H1 (cell line): ENCODE results near the gene ZFP1.

Experiments
- CEBPB ChIP-seq: IDR thresholded peaks from 2 replicates; pipeline ENCODE4 v1.6.1; 2012; ENCODE audit warnings: low read depth, low read length
- CREB1 ChIP-seq: IDR thresholded peaks from 2 replicates; pipeline ENCODE4 v1.6.1; 2012; ENCODE audit warnings: inconsistent platforms
- GABPA ChIP-seq: IDR thresholded peaks from 2 replicates; pipeline ENCODE4 v1.6.1; 2011; ENCODE audit warnings: mild to moderate bottlenecking, low read length, moderate library complexity, borderline replicate concordance; ENCODE audit not compliant: insufficient read depth
- GTF2F1 ChIP-seq: IDR thresholded peaks from 2 replicates; pipeline ENCODE4 v1.6.1; 2012; ENCODE audit warnings: low read depth, low read length, improper control_type of control experiment, borderline replicate concordance
- HDAC2 ChIP-seq, 2 experiments: fragments of 300-600 bp in 1 of 2; sonication (generic) in 1 of 2; IDR thresholded peaks; 2 replicates each; pipeline ENCODE4 v1.6.1; 2011 to 2012; ENCODE audit warnings: low read depth in 2 of 2, low read length in 2 of 2, mild to moderate bottlenecking in 2 of 2, moderate library complexity in 2 of 2, borderline replicate concordance in 1 of 2, inconsistent platforms in 1 of 2
- JUN ChIP-seq: IDR thresholded peaks from 2 replicates; pipeline ENCODE4 v1.6.1; 2011; ENCODE audit warnings: low read depth, mild to moderate bottlenecking, improper control_type of control experiment, low read length
- KDM5A ChIP-seq: fragments of 200-600 bp; IDR thresholded peaks from 2 replicates; pipeline ENCODE4 v1.7.1; 2012; ENCODE audit warnings: mild to moderate bottlenecking, low read length, inconsistent platforms, mixed read lengths
- PHF8 ChIP-seq: fragments of 200-600 bp; sonication (generic); conservative IDR thresholded peaks from 2 replicates; pipeline ENCODE4 v1.7.1; 2012; ENCODE audit warnings: low read depth, mild to moderate bottlenecking, inconsistent platforms, low read length, moderate library complexity
- POLR2A ChIP-seq, 2 experiments: IDR thresholded peaks; 1 replicate in 1 of 2; 2 replicates in 1 of 2; pipeline ENCODE4 v1.6.1; 2011; ENCODE audit warnings: low read depth in 2 of 2, low read length in 2 of 2, mild to moderate bottlenecking in 2 of 2; ENCODE audit errors: control extremely low read depth in 1 of 2
- SIX5 ChIP-seq: IDR thresholded peaks from 2 replicates; pipeline ENCODE4 v1.6.1; 2011; ENCODE audit warnings: mild to moderate bottlenecking, low read depth, low read length
- SRF ChIP-seq: IDR thresholded peaks from 2 replicates; pipeline ENCODE4 v1.6.1; 2011; ENCODE audit warnings: mild to moderate bottlenecking, low read depth, low read length, moderate library complexity
- TEAD4 ChIP-seq: IDR thresholded peaks from 2 replicates; pipeline ENCODE4 v1.6.1; 2012; ENCODE audit warnings: low read depth, low read length, inconsistent platforms, mixed read lengths
- TF ChIP-seq, protein P1 (sequence below): IDR thresholded peaks from 2 replicates; pipeline ENCODE4 v1.6.1; 2011; ENCODE audit warnings: low read length, improper control_type of control experiment
- TF ChIP-seq, protein P2 (sequence below), 3 experiments: IDR thresholded peaks; 1 replicate in 2 of 3; 2 replicates in 1 of 3; pipeline versions ENCODE4 v1.5.1 to v1.6.1; 2011; ENCODE audit warnings: low read length in 3 of 3, mild to moderate bottlenecking in 3 of 3, inconsistent platforms in 2 of 3, low read depth in 1 of 3, moderate library complexity in 1 of 3; ENCODE audit not compliant: insufficient read depth in 1 of 3; ENCODE audit errors: control extremely low read depth in 1 of 3

DNA sequence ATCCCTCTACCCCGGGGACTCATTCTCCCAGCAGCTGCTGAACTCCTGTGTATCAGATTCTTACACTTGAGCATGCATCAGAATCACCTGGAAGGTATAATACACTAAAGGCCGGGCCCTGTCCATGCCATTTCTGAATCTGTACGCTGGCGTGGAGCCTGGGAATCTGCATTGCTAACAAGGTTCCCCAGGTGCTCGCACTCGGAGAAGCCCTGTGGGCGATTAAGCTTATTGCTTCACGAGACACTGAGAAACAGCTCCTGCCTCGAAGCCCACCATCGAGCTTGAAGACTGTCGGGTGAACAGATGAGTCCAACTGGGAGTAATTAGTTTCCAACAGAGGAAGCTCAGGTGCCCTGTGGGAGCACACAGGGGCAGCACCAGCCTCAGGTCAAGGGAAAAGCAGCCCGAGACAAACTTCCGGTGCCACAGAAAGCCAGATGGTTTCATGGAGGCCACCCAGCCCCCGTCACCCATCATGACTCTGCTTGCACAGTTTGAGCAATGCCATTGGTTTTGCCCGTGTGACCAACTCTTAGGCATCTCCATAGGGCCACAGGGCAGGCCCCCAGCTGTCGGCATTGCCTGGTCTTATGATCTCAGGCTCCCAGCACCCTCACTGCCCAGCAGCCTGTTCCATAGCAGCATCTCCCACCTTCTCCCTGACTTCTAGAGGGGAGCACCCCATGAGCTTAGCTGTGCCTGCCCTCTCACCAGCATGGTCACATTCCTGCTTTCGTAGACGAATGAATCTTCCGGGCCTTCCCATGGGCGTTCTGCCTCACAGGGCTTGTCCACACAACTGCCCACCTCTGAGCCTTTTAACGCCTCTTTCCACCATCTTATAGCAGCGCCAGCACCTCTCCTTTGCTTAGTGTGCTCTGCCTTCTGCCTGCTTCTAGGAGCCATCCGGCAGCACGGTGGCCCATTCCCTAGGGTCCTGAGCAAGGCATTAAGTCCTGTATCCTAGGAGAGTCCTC is 47.8 kb downstream of the ZFP1 start:
- TF ChIP-seq CREB1 = no peak
- no peak for TF ChIP-seq JUN
- TF ChIP-seq, protein P1, sequence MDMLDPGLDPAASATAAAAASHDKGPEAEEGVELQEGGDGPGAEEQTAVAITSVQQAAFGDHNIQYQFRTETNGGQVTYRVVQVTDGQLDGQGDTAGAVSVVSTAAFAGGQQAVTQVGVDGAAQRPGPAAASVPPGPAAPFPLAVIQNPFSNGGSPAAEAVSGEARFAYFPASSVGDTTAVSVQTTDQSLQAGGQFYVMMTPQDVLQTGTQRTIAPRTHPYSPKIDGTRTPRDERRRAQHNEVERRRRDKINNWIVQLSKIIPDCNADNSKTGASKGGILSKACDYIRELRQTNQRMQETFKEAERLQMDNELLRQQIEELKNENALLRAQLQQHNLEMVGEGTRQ = no peak
- TF ChIP-seq, protein P2, sequence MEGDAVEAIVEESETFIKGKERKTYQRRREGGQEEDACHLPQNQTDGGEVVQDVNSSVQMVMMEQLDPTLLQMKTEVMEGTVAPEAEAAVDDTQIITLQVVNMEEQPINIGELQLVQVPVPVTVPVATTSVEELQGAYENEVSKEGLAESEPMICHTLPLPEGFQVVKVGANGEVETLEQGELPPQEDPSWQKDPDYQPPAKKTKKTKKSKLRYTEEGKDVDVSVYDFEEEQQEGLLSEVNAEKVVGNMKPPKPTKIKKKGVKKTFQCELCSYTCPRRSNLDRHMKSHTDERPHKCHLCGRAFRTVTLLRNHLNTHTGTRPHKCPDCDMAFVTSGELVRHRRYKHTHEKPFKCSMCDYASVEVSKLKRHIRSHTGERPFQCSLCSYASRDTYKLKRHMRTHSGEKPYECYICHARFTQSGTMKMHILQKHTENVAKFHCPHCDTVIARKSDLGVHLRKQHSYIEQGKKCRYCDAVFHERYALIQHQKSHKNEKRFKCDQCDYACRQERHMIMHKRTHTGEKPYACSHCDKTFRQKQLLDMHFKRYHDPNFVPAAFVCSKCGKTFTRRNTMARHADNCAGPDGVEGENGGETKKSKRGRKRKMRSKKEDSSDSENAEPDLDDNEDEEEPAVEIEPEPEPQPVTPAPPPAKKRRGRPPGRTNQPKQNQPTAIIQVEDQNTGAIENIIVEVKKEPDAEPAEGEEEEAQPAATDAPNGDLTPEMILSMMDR (IDR thresholded peaks at IDR 0.05; ENCODE audit: control extremely low read depth in 1 of 3, insufficient read depth in 1 of 3, low read depth in 1 of 3, low read length in 3 of 3) = no peak
- no peak for TF ChIP-seq HDAC2 (IDR thresholded peaks at IDR 0.05; ENCODE audit: borderline replicate concordance in 1 of 2, low read depth in 2 of 2, low read length in 2 of 2)
- no peak for TF ChIP-seq GTF2F1
- TF ChIP-seq SRF = no peak
- TF ChIP-seq CEBPB = no peak
- no peak for TF ChIP-seq GABPA
- no peak for TF ChIP-seq SIX5
- no peak for TF ChIP-seq TEAD4
- TF ChIP-seq PHF8 = no peak
- TF ChIP-seq KDM5A = no peak
- TF ChIP-seq POLR2A (IDR thresholded peaks at IDR 0.05; ENCODE audit: control extremely low read depth in 1 of 2, low read depth in 2 of 2, low read length in 2 of 2) = no peak
